Fibroblast of upper back skin (primary cell): ENCODE results near the gene TMC5.
A peak's percentile ranks its signal among the peaks of the same experiment; 100 is the strongest.
"Not testable (repeated sequence)": the region's sequence is repeated elsewhere in the genome, so short reads cannot be mapped to it uniquely, and the experiment has no call there.

Experiments used
- DNase-seq: peaks from one replicate; pipeline ENCODE4 v3.0.0-alpha.2; 2013

TMC5 gene

GRCh38 chr16:19417640-19418039, at the start of gene TMC5:
TSS of gene TMC5 (plus strand) at chr16:19417883. CDS start at chr16:19440039, 22,156 bp downstream.
- DNase-seq, result no peak

GRCh38 chr16:19372541-19372940, 45.1 kb upstream of the TMC5 start:
- not testable (repeated sequence) for DNase-seq

GRCh38 chr16:19374402-19374801, 43.3 kb upstream of the TMC5 start:
- no peak for DNase-seq

GRCh38 chr16:19375561-19376158, 42.0 kb upstream of the TMC5 start:
- DNase-seq, result peak; percentile 47

- no peak for DNase-seq
These were observed 39.8 kb upstream of the TMC5 start for GRCh38 chr16:19377864-19378263.

GRCh38 chr16:19378511-19378910, 39.2 kb upstream of the TMC5 start:
- DNase-seq, result no peak

GRCh38 chr16:19379838-19380237, 37.8 kb upstream of the TMC5 start:
- no peak for DNase-seq

GRCh38 chr16:19380328-19380727, 37.4 kb upstream of the TMC5 start:
- DNase-seq, result no peak

- DNase-seq, result no peak
These were observed 35.4 kb upstream of the TMC5 start for GRCh38 chr16:19382084-19382801.

GRCh38 chr16:19382887-19383816, 34.5 kb upstream of the TMC5 start:
- no peak for DNase-seq

- no peak for DNase-seq
These were observed 33.0 kb upstream of the TMC5 start for GRCh38 chr16:19384656-19385055.

- DNase-seq, result no peak
These were observed 31.2 kb upstream of the TMC5 start for GRCh38 chr16:19386525-19386924.

GRCh38 chr16:19389246-19389645, 28.4 kb upstream of the TMC5 start:
- DNase-seq, result peak; percentile 4

- not testable (repeated sequence) for DNase-seq
These were observed 26.4 kb upstream of the TMC5 start for GRCh38 chr16:19391185-19391776.

- DNase-seq, result no peak
These were observed 25.3 kb upstream of the TMC5 start for GRCh38 chr16:19392352-19392751.

GRCh38 chr16:19393226-19394111, 24.2 kb upstream of the TMC5 start:
- DNase-seq, result peak; percentile 9

- not testable (repeated sequence) for DNase-seq
These were observed 21.9 kb upstream of the TMC5 start for GRCh38 chr16:19395646-19396267.

GRCh38 chr16:19396555-19397011, 21.1 kb upstream of the TMC5 start:
- no peak for DNase-seq

GRCh38 chr16:19397373-19397772, 20.3 kb upstream of the TMC5 start:
- not testable (repeated sequence) for DNase-seq

GRCh38 chr16:19400711-19401110, 17.0 kb upstream of the TMC5 start:
- no peak for DNase-seq

- DNase-seq, result no peak
These were observed 10.7 kb upstream of the TMC5 start for GRCh38 chr16:19406891-19407491.
